ENCODE data around the gene TMOD3.

The TMOD3 gene

DNA sequence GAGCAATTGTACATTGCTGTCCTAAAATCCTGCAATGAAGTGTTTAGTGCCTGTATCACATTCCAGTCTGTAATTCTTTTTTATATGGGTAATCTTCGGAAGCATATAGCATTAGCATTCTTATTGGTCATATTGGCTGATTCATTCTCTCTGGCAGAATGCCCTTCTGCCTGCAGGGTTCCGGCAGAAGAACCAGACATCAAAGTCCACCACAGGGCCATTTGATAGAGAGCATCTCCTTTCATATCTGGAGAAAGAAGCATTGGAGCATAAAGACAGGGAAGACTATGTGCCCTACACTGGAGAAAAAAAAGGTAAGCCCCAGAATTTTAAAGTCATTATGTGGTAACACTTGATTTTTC lies 39.6 kb downstream of the TMOD3 start:
- TF ChIP-seq, protein P1, sequence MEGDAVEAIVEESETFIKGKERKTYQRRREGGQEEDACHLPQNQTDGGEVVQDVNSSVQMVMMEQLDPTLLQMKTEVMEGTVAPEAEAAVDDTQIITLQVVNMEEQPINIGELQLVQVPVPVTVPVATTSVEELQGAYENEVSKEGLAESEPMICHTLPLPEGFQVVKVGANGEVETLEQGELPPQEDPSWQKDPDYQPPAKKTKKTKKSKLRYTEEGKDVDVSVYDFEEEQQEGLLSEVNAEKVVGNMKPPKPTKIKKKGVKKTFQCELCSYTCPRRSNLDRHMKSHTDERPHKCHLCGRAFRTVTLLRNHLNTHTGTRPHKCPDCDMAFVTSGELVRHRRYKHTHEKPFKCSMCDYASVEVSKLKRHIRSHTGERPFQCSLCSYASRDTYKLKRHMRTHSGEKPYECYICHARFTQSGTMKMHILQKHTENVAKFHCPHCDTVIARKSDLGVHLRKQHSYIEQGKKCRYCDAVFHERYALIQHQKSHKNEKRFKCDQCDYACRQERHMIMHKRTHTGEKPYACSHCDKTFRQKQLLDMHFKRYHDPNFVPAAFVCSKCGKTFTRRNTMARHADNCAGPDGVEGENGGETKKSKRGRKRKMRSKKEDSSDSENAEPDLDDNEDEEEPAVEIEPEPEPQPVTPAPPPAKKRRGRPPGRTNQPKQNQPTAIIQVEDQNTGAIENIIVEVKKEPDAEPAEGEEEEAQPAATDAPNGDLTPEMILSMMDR (IDR thresholded peaks at IDR 0.05), result no peak

DNA sequence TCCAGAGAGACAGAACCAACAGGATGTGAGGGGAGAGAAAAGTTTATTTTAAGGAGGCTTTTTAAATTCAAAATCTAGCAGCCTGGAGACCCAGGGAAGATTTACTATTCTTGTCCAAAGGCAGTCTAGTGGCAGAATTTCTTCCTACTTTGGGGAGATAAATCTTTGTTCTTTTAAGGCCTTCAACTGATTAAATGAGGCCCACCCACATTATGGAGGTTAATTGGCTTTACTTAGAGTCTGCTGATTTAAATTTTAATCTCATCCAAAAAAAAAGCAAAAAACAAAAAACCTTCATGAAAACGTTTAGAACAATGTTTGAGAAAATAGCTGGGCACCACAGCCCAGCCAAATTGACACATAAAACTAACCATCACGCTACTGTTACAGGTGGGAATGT lies 41.3 kb downstream of the TMOD3 start:
- TF ChIP-seq, protein P1 (IDR thresholded peaks at IDR 0.05), result no peak

DNA sequence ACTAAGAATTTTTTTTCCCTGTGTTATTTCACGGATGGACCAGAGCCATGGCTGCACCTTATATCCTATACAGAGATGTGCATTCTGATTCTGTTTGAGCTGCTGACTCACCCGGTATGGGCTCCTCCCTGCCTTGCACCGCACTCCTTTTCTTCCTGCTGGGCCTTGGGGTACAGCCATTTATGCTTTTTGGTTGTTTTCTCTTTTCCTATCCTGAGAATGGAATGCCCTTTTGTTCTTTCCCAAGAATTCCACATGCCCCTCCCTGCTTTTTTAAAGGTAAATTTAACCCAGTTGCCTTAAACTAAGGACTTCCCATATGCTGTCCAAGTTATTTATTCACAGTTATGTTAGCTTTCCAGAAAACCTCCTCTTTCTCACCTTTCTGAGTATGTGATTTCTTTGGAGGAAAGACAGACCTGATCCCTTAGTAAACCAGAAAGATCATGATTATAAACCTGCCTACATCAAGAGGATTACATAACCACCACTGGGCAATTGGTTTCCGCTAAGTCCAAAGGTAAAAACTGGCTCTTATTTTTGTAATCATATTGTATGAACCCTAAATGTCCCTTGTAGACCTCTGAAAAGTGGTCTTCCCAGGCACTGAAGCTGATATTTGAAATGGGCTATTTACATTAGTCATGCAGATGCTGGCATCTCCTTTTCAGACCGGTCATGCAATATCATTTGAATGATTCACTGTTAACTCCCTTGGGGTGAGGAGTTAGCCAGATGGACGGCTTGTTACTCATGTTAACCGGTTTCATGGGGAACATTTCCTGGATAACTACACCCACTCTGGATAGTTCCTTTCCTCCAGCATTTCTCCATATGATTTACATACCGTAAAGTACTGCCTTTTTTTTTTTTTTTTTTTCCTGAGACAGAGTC lies 45.5 kb downstream of the TMOD3 start:
- TF ChIP-seq, protein P1 (IDR thresholded peaks at IDR 0.05), result no peak

DNA sequence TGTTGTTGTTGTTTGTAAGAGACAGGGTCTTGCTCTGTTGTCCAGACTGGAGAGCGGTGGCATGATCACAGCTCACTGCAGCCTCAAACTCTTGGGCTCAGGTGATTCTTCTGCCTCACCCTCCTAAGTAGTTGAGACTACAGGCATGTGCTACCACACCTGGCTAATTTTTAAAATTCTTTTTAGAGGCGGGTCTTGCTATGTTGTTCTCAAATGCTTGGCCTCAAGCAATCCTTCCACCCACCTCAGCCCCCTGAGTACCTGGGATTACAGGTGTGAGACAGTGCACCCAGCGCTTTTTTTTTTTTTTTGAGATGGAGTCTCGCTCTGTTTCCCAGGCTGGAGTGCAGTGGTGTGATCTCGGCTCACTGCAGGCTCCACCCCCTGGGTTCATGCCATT lies 46.7 kb downstream of the TMOD3 start:
- TF ChIP-seq, protein P1 (IDR thresholded peaks at IDR 0.05), result no peak

DNA sequence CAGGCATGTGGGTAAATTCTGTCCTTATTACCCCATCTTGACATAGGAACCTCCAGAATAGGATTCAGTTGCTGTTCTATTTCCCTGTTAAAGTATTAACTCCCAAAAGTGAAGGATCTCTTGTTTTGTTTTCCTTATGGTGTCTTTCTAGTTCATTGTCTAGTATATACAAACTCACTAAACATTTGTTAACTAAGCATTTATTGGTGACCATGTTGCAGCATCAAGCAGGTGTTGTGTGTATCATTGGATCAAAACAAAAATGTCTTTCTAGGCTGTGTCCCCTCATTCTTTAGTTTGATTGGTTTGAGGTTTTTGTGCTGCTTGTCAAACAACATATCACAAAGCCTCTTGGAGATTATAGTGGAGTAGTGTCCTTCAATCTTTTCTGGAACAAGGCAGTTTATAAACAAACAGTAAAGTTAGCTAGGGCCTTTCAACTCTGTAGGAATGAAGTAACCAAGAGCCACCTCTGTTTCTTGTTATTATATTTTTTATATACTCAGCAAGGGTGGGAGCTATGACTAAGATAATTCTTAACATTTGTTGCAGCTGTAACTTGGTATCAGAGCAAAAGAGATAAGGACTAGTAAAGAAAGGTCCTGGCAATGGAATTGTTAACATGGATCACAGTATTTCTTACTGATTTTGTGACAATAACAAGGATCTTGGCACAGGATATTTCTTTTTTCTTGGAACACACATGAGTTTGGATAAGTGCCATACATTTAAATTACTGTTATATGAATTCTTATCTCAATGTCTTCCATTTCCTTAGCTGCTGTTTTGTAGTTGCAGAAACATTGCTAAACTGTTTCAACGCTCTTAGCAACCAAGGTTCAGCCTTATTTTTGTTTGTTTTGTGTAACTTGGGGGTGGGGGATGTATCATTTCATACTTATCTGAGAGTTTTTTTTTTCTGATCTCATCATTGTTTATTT lies 49.3 kb downstream of the TMOD3 start:
- TF ChIP-seq, protein P1 (IDR thresholded peaks at IDR 0.05), result no peak

DNA sequence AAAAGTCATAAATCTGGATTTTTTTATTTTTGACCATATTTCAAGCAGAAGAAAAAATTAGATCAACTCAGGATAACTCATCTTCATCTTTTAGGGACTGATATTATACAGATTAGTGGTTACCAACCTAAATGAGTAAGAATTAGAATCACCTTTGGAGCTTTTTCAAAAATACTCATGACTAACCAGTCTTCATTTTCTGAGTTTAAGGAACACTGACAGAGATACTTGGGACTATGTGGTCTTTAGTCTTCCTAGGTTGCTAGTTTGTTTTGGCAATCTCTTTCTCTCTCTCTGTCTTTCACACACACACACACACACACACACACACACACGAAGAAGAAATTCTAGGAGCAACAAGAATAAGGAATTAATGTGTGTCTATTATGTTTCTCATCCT lies 50.1 kb downstream of the TMOD3 start:
- TF ChIP-seq, protein P1 (IDR thresholded peaks at IDR 0.05), result no peak

DNA sequence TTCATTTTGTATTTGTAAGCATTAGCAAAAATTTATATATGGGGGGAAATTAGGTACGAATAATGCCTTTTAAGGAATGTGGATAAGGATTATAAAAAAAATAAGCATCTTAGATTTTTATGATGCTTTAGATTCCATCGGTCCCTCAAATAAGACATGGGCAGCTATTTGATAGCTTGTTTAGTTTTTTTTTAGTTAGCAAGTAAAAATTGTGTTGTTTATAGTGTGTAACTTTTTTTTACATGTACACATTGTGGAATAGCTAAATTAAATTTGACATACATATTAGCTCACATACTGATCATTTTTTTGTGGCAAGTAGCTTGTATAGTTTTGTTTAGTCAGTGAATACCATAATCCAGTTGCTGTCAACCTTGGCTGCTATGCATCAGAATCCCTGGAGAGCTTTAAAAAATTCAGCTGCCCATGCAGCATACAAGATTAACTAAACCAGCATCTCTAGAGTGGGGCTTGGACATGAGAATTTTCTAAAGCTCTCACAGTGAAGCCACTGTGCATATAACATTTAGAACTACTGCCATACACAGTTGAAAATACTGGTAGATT lies 53.9 kb downstream of the TMOD3 start:
- TF ChIP-seq, protein P1 (IDR thresholded peaks at IDR 0.05), result no peak

All from LNCAP (cell line).